ENCODE measurements around the gene CTDNEP1. TPM values are rescaled to one million over a fixed set of nuclear protein-coding genes. Genes with fewer than 3 reads are reported as not detected.

Gene CTDNEP1
- total and polyA plus RNA-seq, 8 donors, result 23.9 to 85.1 (median 73.9) TPM

- no peak for TF ChIP-seq POLR2A (IDR thresholded peaks at IDR 0.05)
- no peak for TF ChIP-seq CTCF (IDR thresholded peaks at IDR 0.05)
- no peak for TF ChIP-seq POLR2AphosphoS5 (IDR thresholded peaks at IDR 0.05)
- TF ChIP-seq EP300 (IDR thresholded peaks at IDR 0.05), result no peak
- Histone ChIP-seq H3K9me3 (no peaks in the 10 kb centered on the region), H3K36me3 (peaks cover 17 to 93% (median 64%) of the 10 kb centered on the region in 4 donors), H3K27ac (no peak overlapping the region), H3K4me3 (no peak overlapping the region), H3K27me3 (no peaks in the 10 kb centered on the region), H3K4me1 (no peaks in the 10 kb centered on the region)
- DNase-seq, result no peak
- intact Hi-C loops (cut with DNase I; ENCODE audit: low total_unique reads), result no loop called here
- WGBS, 5 donors, result 92 to 95% (median 94%) methylated on average over 12 of the region's 12 CpGs
Observed at GRCh38 chr17:7195971-7196370, 55.6 kb downstream of the CTDNEP1 start.

Small RNA genes lying within 50 kb of the gene (small RNA-seq; reads per million reads assigned to genes)
- gene MIR324 (5.0 to 14.9 (median 13.2) reads per million in 4 donors), gene RF00019 (0 reads per million in 4 donors)

Other genes starting within 250 kb of the CTDNEP1 start
Only the 30 nearest of the 35 such genes appear.
- gene SLC16A13, start 215.7 kb downstream of the CTDNEP1 start, total RNA-seq, result 1 to 10 TPM in 1 of 5 donors, not detected in 4; 2.9 TPM
- 1 to 10 TPM in 1 of 3 donors, under 1 TPM in 1, not detected in 1; 0.56 to 1.4 TPM for gene SLC16A13, start 215.7 kb downstream of the CTDNEP1 start, polyA plus RNA-seq
- gene SLC16A11, start 207.6 kb downstream of the CTDNEP1 start, total RNA-seq, result not detected
- gene SLC16A11, start 207.6 kb downstream of the CTDNEP1 start, polyA plus RNA-seq, result 1 to 10 TPM in 2 of 3 donors, under 1 TPM in 1; 0.68 to 3.7 (median 2.3) TPM
- gene CLEC10A, start 171.5 kb downstream of the CTDNEP1 start, total RNA-seq, result 1 to 10 TPM in 2 of 5 donors, not detected in 3; 1.2 to 4.8 TPM
- gene CLEC10A, start 171.5 kb downstream of the CTDNEP1 start, polyA plus RNA-seq, result 1 to 10 TPM in 2 of 3 donors, under 1 TPM in 1; 0.75 to 6.6 (median 2.2) TPM
- gene ASGR2, start 136.9 kb downstream of the CTDNEP1 start, total RNA-seq, result 1 to 10 TPM in 2 of 5 donors, not detected in 3; 1.4 to 2.2 TPM
- gene ASGR2, start 136.9 kb downstream of the CTDNEP1 start, polyA plus RNA-seq, result under 1 TPM in 1 of 3 donors, not detected in 2; 0.73 TPM
- under 1 TPM in 2 of 5 donors, not detected in 3; 0.87 to 0.92 TPM for gene ASGR1, start 72.4 kb downstream of the CTDNEP1 start, total RNA-seq
- 1 to 10 TPM; 1.9 to 6.0 (median 2.5) TPM for gene ASGR1, start 72.4 kb downstream of the CTDNEP1 start, polyA plus RNA-seq
- gene DLG4, start 31.9 kb downstream of the CTDNEP1 start, total RNA-seq, result 10 to 100 TPM in 3 of 5 donors, 1 to 10 TPM in 2; 3.2 to 26.3 (median 10.6) TPM
- 10 to 100 TPM in 1 of 3 donors, 1 to 10 TPM in 2; 5.8 to 11.5 (median 7.0) TPM for gene DLG4, start 31.9 kb downstream of the CTDNEP1 start, polyA plus RNA-seq
- 1,000 to 10,000 TPM in 3 of 5 donors, 100 to 1,000 TPM in 2; 348 to 3,058 (median 1,195) TPM for gene ACADVL, start 31.8 kb downstream of the CTDNEP1 start, total RNA-seq
- 100 to 1,000 TPM; 651 to 783 (median 654) TPM for gene ACADVL, start 31.8 kb downstream of the CTDNEP1 start, polyA plus RNA-seq
- gene DVL2, start 17.2 kb downstream of the CTDNEP1 start, total RNA-seq, result 100 to 1,000 TPM in 1 of 5 donors, 10 to 100 TPM in 4; 16.9 to 114 (median 19.7) TPM
- 10 to 100 TPM; 12.1 to 14.5 (median 14.5) TPM for gene DVL2, start 17.2 kb downstream of the CTDNEP1 start, polyA plus RNA-seq
- 10 to 100 TPM in 3 of 5 donors, 1 to 10 TPM in 2; 5.2 to 26.2 (median 14.0) TPM for gene PHF23, start 12.3 kb downstream of the CTDNEP1 start, total RNA-seq
- gene PHF23, start 12.3 kb downstream of the CTDNEP1 start, polyA plus RNA-seq, result 10 to 100 TPM; 21.3 to 27.2 (median 21.5) TPM
- 100 to 1,000 TPM; 111 to 419 (median 206) TPM for gene GABARAP, start 9.3 kb downstream of the CTDNEP1 start, total RNA-seq
- gene GABARAP, start 9.3 kb downstream of the CTDNEP1 start, polyA plus RNA-seq, result 1,000 to 10,000 TPM in 1 of 3 donors, 100 to 1,000 TPM in 2; 773 to 1,252 (median 934) TPM
- 10 to 100 TPM in 3 of 5 donors, 1 to 10 TPM in 1, not detected in 1; 8.4 to 19.5 (median 13.6) TPM for gene ELP5, start 481 bp upstream of the CTDNEP1 start, total RNA-seq
- 10 to 100 TPM; 24.4 to 45.2 (median 28.5) TPM for gene ELP5, start 481 bp upstream of the CTDNEP1 start, polyA plus RNA-seq
- 100 to 1,000 TPM in 1 of 5 donors, 10 to 100 TPM in 2, 1 to 10 TPM in 2; 1.8 to 829 (median 17.4) TPM for gene CLDN7, start 10.7 kb upstream of the CTDNEP1 start, total RNA-seq
- gene CLDN7, start 10.7 kb upstream of the CTDNEP1 start, polyA plus RNA-seq, result 100 to 1,000 TPM in 1 of 3 donors, 1 to 10 TPM in 2; 3.1 to 114 (median 9.9) TPM
- gene SLC2A4, start 30.0 kb upstream of the CTDNEP1 start, total RNA-seq, result 10 to 100 TPM in 2 of 5 donors, 1 to 10 TPM in 3; 3.5 to 26.6 (median 7.0) TPM
- gene SLC2A4, start 30.0 kb upstream of the CTDNEP1 start, polyA plus RNA-seq, result 10 to 100 TPM in 1 of 3 donors, 1 to 10 TPM in 1, under 1 TPM in 1; 0.92 to 15.9 (median 1.4) TPM
- gene YBX2, start 42.9 kb upstream of the CTDNEP1 start, total RNA-seq, result 10 to 100 TPM in 1 of 5 donors, 1 to 10 TPM in 1, under 1 TPM in 2, not detected in 1; 0.43 to 72.4 (median 1.1) TPM
- 1 to 10 TPM; 1.2 to 6.5 (median 1.8) TPM for gene YBX2, start 42.9 kb upstream of the CTDNEP1 start, polyA plus RNA-seq
- gene EIF5A, start 55.9 kb upstream of the CTDNEP1 start, total RNA-seq, result 100 to 1,000 TPM in 4 of 5 donors, 10 to 100 TPM in 1; 86.9 to 189 (median 137) TPM
- 100 to 1,000 TPM; 341 to 438 (median 394) TPM for gene EIF5A, start 55.9 kb upstream of the CTDNEP1 start, polyA plus RNA-seq
- gene GPS2, start 63.6 kb upstream of the CTDNEP1 start, total RNA-seq, result 10 to 100 TPM; 23.9 to 91.6 (median 55.9) TPM
- 10 to 100 TPM; 74.3 to 84.9 (median 79.7) TPM for gene GPS2, start 63.6 kb upstream of the CTDNEP1 start, polyA plus RNA-seq
- gene NEURL4, start 77.6 kb upstream of the CTDNEP1 start, total RNA-seq, result 10 to 100 TPM; 17.8 to 84.0 (median 36.4) TPM
- gene NEURL4, start 77.6 kb upstream of the CTDNEP1 start, polyA plus RNA-seq, result 10 to 100 TPM in 2 of 3 donors, 1 to 10 TPM in 1; 6.9 to 22.2 (median 15.6) TPM
- 10 to 100 TPM in 4 of 5 donors, 1 to 10 TPM in 1; 8.3 to 33.3 (median 14.7) TPM for gene ACAP1, start 84.8 kb upstream of the CTDNEP1 start, total RNA-seq
- gene ACAP1, start 84.8 kb upstream of the CTDNEP1 start, polyA plus RNA-seq, result 1 to 10 TPM; 4.4 to 6.4 (median 6.2) TPM
- gene KCTD11, start 100.4 kb upstream of the CTDNEP1 start, total RNA-seq, result 10 to 100 TPM in 1 of 5 donors, 1 to 10 TPM in 3, under 1 TPM in 1; 0.58 to 11.0 (median 3.5) TPM
- 10 to 100 TPM in 1 of 3 donors, 1 to 10 TPM in 2; 8.9 to 14.1 (median 9.4) TPM for gene KCTD11, start 100.4 kb upstream of the CTDNEP1 start, polyA plus RNA-seq
- not detected for gene TMEM95, start 103.4 kb upstream of the CTDNEP1 start, total RNA-seq
- gene TMEM95, start 103.4 kb upstream of the CTDNEP1 start, polyA plus RNA-seq, result not detected
- gene TNK1, start 129.4 kb upstream of the CTDNEP1 start, total RNA-seq, result 10 to 100 TPM in 3 of 5 donors, 1 to 10 TPM in 2; 5.7 to 37.1 (median 22.2) TPM
- 10 to 100 TPM in 1 of 3 donors, 1 to 10 TPM in 2; 6.0 to 12.1 (median 7.8) TPM for gene TNK1, start 129.4 kb upstream of the CTDNEP1 start, polyA plus RNA-seq
- gene PLSCR3, start 142.8 kb upstream of the CTDNEP1 start, total RNA-seq, result 100 to 1,000 TPM in 1 of 5 donors, 10 to 100 TPM in 2, 1 to 10 TPM in 1, not detected in 1; 7.9 to 101 (median 29.6) TPM
- 10 to 100 TPM; 21.9 to 27.1 (median 24.4) TPM for gene PLSCR3, start 142.8 kb upstream of the CTDNEP1 start, polyA plus RNA-seq
- gene TMEM256, start 152.4 kb upstream of the CTDNEP1 start, total RNA-seq, result 100 to 1,000 TPM in 2 of 5 donors, 10 to 100 TPM in 2, not detected in 1; 39.8 to 347 (median 161) TPM
- 100 to 1,000 TPM; 189 to 282 (median 279) TPM for gene TMEM256, start 152.4 kb upstream of the CTDNEP1 start, polyA plus RNA-seq
- gene NLGN2, start 156.1 kb upstream of the CTDNEP1 start, total RNA-seq, result 10 to 100 TPM in 3 of 5 donors, 1 to 10 TPM in 2; 4.6 to 42.0 (median 13.8) TPM
- 1 to 10 TPM; 1.7 to 7.9 (median 1.8) TPM for gene NLGN2, start 156.1 kb upstream of the CTDNEP1 start, polyA plus RNA-seq
- gene SPEM1, start 168.6 kb upstream of the CTDNEP1 start, total RNA-seq, result not detected
- under 1 TPM in 1 of 3 donors, not detected in 2; 0.20 TPM for gene SPEM1, start 168.6 kb upstream of the CTDNEP1 start, polyA plus RNA-seq
- gene SPEM2, start 173.9 kb upstream of the CTDNEP1 start, total RNA-seq, result not detected
- not detected for gene SPEM2, start 173.9 kb upstream of the CTDNEP1 start, polyA plus RNA-seq
- not detected for gene SPEM3, start 177.1 kb upstream of the CTDNEP1 start, total RNA-seq
- gene SPEM3, start 177.1 kb upstream of the CTDNEP1 start, polyA plus RNA-seq, result not detected
- 10 to 100 TPM in 2 of 5 donors, 1 to 10 TPM in 2, not detected in 1; 1.3 to 48.4 (median 9.0) TPM for gene TMEM102, start 183.7 kb upstream of the CTDNEP1 start, total RNA-seq
- gene TMEM102, start 183.7 kb upstream of the CTDNEP1 start, polyA plus RNA-seq, result 1 to 10 TPM; 4.5 to 7.9 (median 6.4) TPM
- 10 to 100 TPM in 1 of 5 donors, under 1 TPM in 1, not detected in 3; 0.37 to 15.6 TPM for gene FGF11, start 187.8 kb upstream of the CTDNEP1 start, total RNA-seq
- 1 to 10 TPM in 1 of 3 donors, under 1 TPM in 1, not detected in 1; 0.50 to 2.9 TPM for gene FGF11, start 187.8 kb upstream of the CTDNEP1 start, polyA plus RNA-seq
- 1 to 10 TPM in 3 of 5 donors, not detected in 2; 1.8 to 6.4 (median 4.2) TPM for gene CHRNB1, start 193.3 kb upstream of the CTDNEP1 start, total RNA-seq
- 10 to 100 TPM in 2 of 3 donors, 1 to 10 TPM in 1; 9.2 to 12.0 (median 10.7) TPM for gene CHRNB1, start 193.3 kb upstream of the CTDNEP1 start, polyA plus RNA-seq